Mesenchymal stem cell (in vitro differentiated cells and primary cell): ENCODE measurements around the gene GBP4.

Source experiments
- DNase-seq: peaks from one replicate; pipeline ENCODE4 v3.0.0-alpha.2; 2013
- H2AFZ ChIP-seq: one replicate; pipeline ENCODE4 v1.6.1; 2013; ENCODE audit warnings: low read depth, mild to moderate bottlenecking, control low read depth, inconsistent platforms, low read length, moderate library complexity
- H2AK5ac ChIP-seq: 2 replicates; pipeline ENCODE4 v1.6.1; 2013; ENCODE audit warnings: low read length, moderate library complexity, mild to moderate bottlenecking, inconsistent platforms; ENCODE audit not compliant: severe bottlenecking
- H2BK120ac ChIP-seq: one replicate; pipeline ENCODE4 v1.6.1; 2013; ENCODE audit warnings: low read depth, mild to moderate bottlenecking, inconsistent platforms, low read length, moderate library complexity
- H2BK12ac ChIP-seq, 2 experiments: one replicate each; pipeline ENCODE4 v1.6.1; 2013; ENCODE audit warnings: inconsistent platforms in 2 of 2, low read length in 2 of 2, mild to moderate bottlenecking in 2 of 2, moderate library complexity in 2 of 2, control low read depth in 1 of 2
- H2BK15ac ChIP-seq: one replicate; pipeline ENCODE4 v1.6.1; 2013; ENCODE audit warnings: mild to moderate bottlenecking, low read depth, inconsistent platforms; ENCODE audit not compliant: poor library complexity, severe bottlenecking
- H2BK5ac ChIP-seq: 2 replicates; pipeline ENCODE4 v1.6.1; 2013; ENCODE audit warnings: low read depth, mild to moderate bottlenecking, low read length, control low read depth, inconsistent platforms; ENCODE audit not compliant: poor library complexity, severe bottlenecking
- H3K14ac ChIP-seq, 2 experiments: one replicate each; pipeline ENCODE4 v1.6.1; 2013; ENCODE audit warnings: inconsistent platforms in 2 of 2, low read length in 2 of 2, control low read depth in 1 of 2, mild to moderate bottlenecking in 1 of 2, moderate library complexity in 1 of 2
- H3K18ac ChIP-seq, 2 experiments: one replicate each; pipeline ENCODE4 v1.6.1; 2013; ENCODE audit warnings: inconsistent platforms in 2 of 2, low read length in 2 of 2, control low read depth in 1 of 2, low read depth in 1 of 2, mild to moderate bottlenecking in 1 of 2
- H3K23ac ChIP-seq, 2 experiments: one replicate each; pipeline ENCODE4 v1.6.1; 2013; ENCODE audit warnings: inconsistent platforms in 2 of 2, low read length in 2 of 2, mild to moderate bottlenecking in 2 of 2, moderate library complexity in 2 of 2, control low read depth in 1 of 2
- H3K27ac ChIP-seq: 2 replicates; pipeline ENCODE4 v1.5.1; 2013; ENCODE audit warnings: mild to moderate bottlenecking, moderate library complexity, low read length, control low read depth, inconsistent platforms; ENCODE audit not compliant: poor library complexity, severe bottlenecking
- H3K27me3 ChIP-seq, 2 experiments: 2 replicates each; pipeline versions ENCODE4 v1.6.1 to v1.7.0; 2013; ENCODE audit warnings: low read length in 2 of 2, mild to moderate bottlenecking in 2 of 2, moderate library complexity in 2 of 2, control low read depth in 1 of 2, inconsistent platforms in 1 of 2; ENCODE audit not compliant: control insufficient read depth in 1 of 2, insufficient read depth in 1 of 2
- H3K36me3 ChIP-seq, 2 experiments: 2 replicates each; pipeline versions ENCODE4 v1.6.1 to v1.7.0; 2013; ENCODE audit warnings: low read length in 2 of 2, control low read depth in 1 of 2, inconsistent platforms in 1 of 2, low read depth in 1 of 2, mild to moderate bottlenecking in 1 of 2; ENCODE audit not compliant: insufficient read depth in 2 of 2, control insufficient read depth in 1 of 2
- H3K4ac ChIP-seq, 2 experiments: one replicate each; pipeline ENCODE4 v1.6.1; 2013; ENCODE audit warnings: inconsistent platforms in 2 of 2, low read length in 2 of 2, mild to moderate bottlenecking in 2 of 2, moderate library complexity in 2 of 2, control low read depth in 1 of 2, low read depth in 1 of 2
- H3K4me1 ChIP-seq: 2 replicates; pipeline ENCODE4 v1.6.1; 2013; ENCODE audit warnings: low read depth, low read length, control low read depth; ENCODE audit not compliant: control insufficient read depth, insufficient read depth
- H3K4me2 ChIP-seq: 2 replicates; pipeline ENCODE4 v1.6.1; 2013; ENCODE audit warnings: low read length, mild to moderate bottlenecking, inconsistent platforms; ENCODE audit not compliant: poor library complexity, severe bottlenecking
- H3K4me3 ChIP-seq, 2 experiments: 2 replicates each; pipeline versions ENCODE4 v1.5.1 to v1.7.0; 2013; ENCODE audit warnings: low read length in 2 of 2, mild to moderate bottlenecking in 2 of 2, control low read depth in 1 of 2, low read depth in 1 of 2; ENCODE audit not compliant: insufficient read depth in 1 of 2
- H3K79me1 ChIP-seq: replicated peaks from 2 replicates; pipeline ENCODE4 v1.6.1; 2013; ENCODE audit warnings: mild to moderate bottlenecking, control low read depth, low read length, inconsistent platforms; ENCODE audit not compliant: poor library complexity, severe bottlenecking
- H3K9ac ChIP-seq: 2 replicates; pipeline ENCODE4 v1.7.0; 2013; ENCODE audit warnings: mild to moderate bottlenecking, low read length, moderate library complexity
- H3K9me3 ChIP-seq: 2 replicates; pipeline ENCODE4 v1.7.0; 2013; ENCODE audit warnings: mild to moderate bottlenecking, low read length; ENCODE audit not compliant: control insufficient read depth
- H4K8ac ChIP-seq: one replicate; pipeline ENCODE4 v1.6.1; 2013; ENCODE audit warnings: inconsistent platforms, mild to moderate bottlenecking, low read length, moderate library complexity
- H4K91ac ChIP-seq: one replicate; pipeline ENCODE4 v1.6.1; 2013; ENCODE audit warnings: mild to moderate bottlenecking, low read length, inconsistent platforms
- WGBS: methylation state at CpG from one replicate; pipeline ENCODE4 v1.1.7; 2013; ENCODE audit warnings: mixed read lengths; 5-methylcytosine and 5-hydroxymethylcytosine counted together

Gene GBP4

DNA sequence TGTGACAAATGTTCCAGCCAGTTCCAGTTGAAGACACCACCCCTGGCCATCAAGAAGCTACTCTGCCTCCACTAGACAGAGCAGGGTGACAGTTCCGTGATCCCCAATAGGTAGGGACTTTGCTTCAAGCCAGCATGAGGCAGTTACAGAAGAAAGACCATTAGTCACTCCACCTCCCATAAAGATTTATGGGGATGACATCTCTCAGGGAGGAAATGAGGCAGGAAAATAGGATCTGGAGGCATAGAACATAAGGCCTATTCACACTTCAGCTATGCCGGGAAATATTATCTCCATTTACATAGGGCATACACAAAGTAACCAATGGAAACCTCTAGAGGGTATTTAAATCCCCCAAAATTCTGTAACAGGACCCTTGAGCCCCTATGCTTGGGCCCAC lies 19.4 kb downstream of the GBP4 start:
- Histone ChIP-seq H3K9ac (no peak overlapping the region), H3K27ac (no peak overlapping the region), H2AFZ (no peak overlapping the region), H4K91ac (no peak overlapping the region), H3K4me2 (no peak overlapping the region), H2BK120ac (no peak overlapping the region), H3K4me1 (no peaks in the 10 kb centered on the region), H3K9me3 (peaks cover 5% of the 10 kb centered on the region), H3K23ac (no peak overlapping the region), H3K18ac (no peak overlapping the region), H3K27me3 (no peaks in the 10 kb centered on the region), H2BK12ac (no peak overlapping the region), H3K14ac (no peak overlapping the region), H2BK5ac (no peak overlapping the region), H4K8ac (no peak overlapping the region), H3K36me3 (no peaks in the 10 kb centered on the region), H3K79me1 (no peaks in the 10 kb centered on the region), H3K4ac (no peak overlapping the region), H3K4me3 (no peak overlapping the region), H2AK5ac (no peak overlapping the region), H2BK15ac (no peak overlapping the region)
- DNase-seq: no peak
- WGBS: 86% methylated on average over 2 of the region's 2 CpGs

DNA sequence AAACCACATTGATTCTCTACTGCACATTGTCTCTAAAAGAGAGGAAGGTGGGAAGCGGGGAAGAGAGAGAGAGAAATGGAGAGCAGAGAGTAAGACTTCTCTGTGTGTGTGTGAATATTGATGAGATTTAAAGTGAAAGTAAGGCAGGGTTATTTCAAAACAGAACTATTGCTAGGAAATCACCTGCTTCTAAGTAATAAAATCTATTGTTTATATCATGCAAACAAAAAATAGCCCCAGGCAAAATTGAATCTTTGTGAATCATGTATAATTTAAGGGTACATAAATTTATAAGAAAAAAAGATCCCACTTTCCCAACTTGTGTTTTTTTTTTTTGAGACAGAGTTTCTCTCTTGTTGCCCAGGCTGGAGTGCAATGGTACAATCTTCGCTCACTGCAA lies 21.8 kb downstream of the GBP4 start:
- no peak overlapping the region for H3K4ac ChIP-seq
- no peak for DNase-seq
- no peak overlapping the region for H2BK12ac ChIP-seq
- no peak overlapping the region for H2BK5ac ChIP-seq
- no peaks in the 10 kb centered on the region for H3K36me3 ChIP-seq
- H3K4me1 ChIP-seq: no peaks in the 10 kb centered on the region
- H3K79me1 ChIP-seq: no peaks in the 10 kb centered on the region
- H2BK120ac ChIP-seq: no peak overlapping the region
- no peak overlapping the region for H3K4me2 ChIP-seq
- H3K27ac ChIP-seq: no peak overlapping the region
- H3K14ac ChIP-seq: no peak overlapping the region
- no peaks in the 10 kb centered on the region for H3K9me3 ChIP-seq
- H3K23ac ChIP-seq: no peak overlapping the region
- H3K18ac ChIP-seq: no peak overlapping the region
- no peak overlapping the region for H4K91ac ChIP-seq
- no peak overlapping the region for H2BK15ac ChIP-seq
- H4K8ac ChIP-seq: no peak overlapping the region
- H3K4me3 ChIP-seq: no peak overlapping the region
- no peak overlapping the region for H2AK5ac ChIP-seq
- no peaks in the 10 kb centered on the region for H3K27me3 ChIP-seq
- no peak overlapping the region for H2AFZ ChIP-seq
- WGBS: 95% methylated on average over 1 of the region's 2 CpGs
- H3K9ac ChIP-seq: no peak overlapping the region

DNA sequence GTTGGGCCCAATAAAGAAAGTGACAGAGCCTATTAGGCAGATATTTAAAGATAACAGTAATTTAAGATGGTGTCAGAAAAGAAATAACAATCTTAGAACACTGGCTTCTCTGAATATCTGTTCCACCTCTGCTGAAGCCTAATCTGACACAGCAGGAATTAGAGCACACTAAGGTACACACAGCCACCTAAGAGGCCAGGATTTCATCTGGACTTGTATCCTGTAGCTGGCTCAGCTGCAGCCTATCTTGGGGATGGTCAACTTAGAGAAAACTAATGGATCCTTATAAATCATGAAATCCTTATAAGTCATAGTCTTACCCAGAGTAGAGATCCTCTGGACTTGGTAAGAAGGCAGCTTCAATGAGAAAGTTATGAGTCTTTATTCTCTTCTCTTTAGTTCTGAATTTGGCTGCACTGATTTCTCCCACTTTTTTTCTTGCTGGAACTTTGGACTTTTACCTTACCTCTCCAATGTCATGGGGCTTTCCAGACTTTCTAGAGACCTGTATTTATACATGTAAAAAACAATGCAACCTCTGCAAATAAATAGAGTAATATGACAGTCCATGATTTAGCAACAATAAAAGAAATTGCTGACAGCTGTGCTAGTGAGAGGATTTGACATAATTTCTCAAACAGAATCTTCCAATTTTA lies 23.0 kb downstream of the GBP4 start, which contains the start of gene GBP7:
TSS of gene GBP7 (minus strand) at position 403 of the 656 bp plus-strand sequence. CDS start 4,068 bp downstream, outside the sequence.
- H3K4me1 ChIP-seq: no peaks in the 10 kb centered on the region
- H3K4me2 ChIP-seq: no peak within 1 kb of the TSS
- no peak within 1 kb of the TSS for H3K27ac ChIP-seq
- H2BK120ac ChIP-seq: no peak within 1 kb of the TSS
- no peak within 1 kb of the TSS for H4K8ac ChIP-seq
- DNase-seq: no peak
- H2AK5ac ChIP-seq: no peak within 1 kb of the TSS
- no peak within 1 kb of the TSS for H3K23ac ChIP-seq
- H2AFZ ChIP-seq: no peak within 1 kb of the TSS
- no peak within 1 kb of the TSS for H3K14ac ChIP-seq
- no peak within 1 kb of the TSS for H2BK5ac ChIP-seq
- no peak within 1 kb of the TSS for H2BK15ac ChIP-seq
- no peak within 1 kb of the TSS for H3K4ac ChIP-seq
- H2BK12ac ChIP-seq: no peak within 1 kb of the TSS
- H3K36me3 ChIP-seq: no peaks in the 10 kb centered on the region
- H3K9ac ChIP-seq: no peak within 1 kb of the TSS
- no peaks in the 10 kb centered on the region for H3K9me3 ChIP-seq
- H4K91ac ChIP-seq: no peak within 1 kb of the TSS
- H3K79me1 ChIP-seq: no peaks in the 10 kb centered on the region
- H3K27me3 ChIP-seq: no peaks in the 10 kb centered on the region
- no peak within 1 kb of the TSS for H3K18ac ChIP-seq
- H3K4me3 ChIP-seq: no peak within 1 kb of the TSS

DNA sequence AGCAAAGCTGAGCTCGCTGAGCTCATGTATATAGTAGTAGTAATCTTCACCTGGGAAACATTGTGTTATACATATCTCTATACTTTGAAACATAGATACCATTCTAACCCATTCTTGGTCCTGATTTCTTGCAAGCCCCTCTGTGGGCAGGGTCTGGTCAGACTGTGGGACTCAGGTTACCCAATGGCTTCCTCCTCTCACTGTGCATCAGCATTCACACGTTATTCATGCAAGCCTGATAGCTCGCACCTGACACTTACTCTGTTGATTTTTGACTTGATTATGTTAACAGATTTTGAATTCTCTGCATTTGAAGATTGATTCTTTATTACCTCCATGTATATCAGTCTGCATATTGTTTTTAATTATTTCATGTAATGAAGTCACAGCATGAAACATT lies 24.3 kb downstream of the GBP4 start:
- 80% methylated on average over 1 of the region's 3 CpGs for WGBS
- Histone ChIP-seq H3K23ac (no peak overlapping the region), H3K4me1 (no peaks in the 10 kb centered on the region)

More for the DNA sequence above, 24.3 kb downstream of the GBP4 start:
- DNase-seq: no peak
- no peaks in the 10 kb centered on the region for H3K79me1 ChIP-seq
- no peak overlapping the region for H3K14ac ChIP-seq
- no peak overlapping the region for H4K91ac ChIP-seq
- no peaks in the 10 kb centered on the region for H3K36me3 ChIP-seq
- no peak overlapping the region for H4K8ac ChIP-seq
- no peak overlapping the region for H2BK15ac ChIP-seq
- H3K4me3 ChIP-seq: no peak overlapping the region
- H3K4ac ChIP-seq: no peak overlapping the region
- H3K27ac ChIP-seq: no peak overlapping the region
- no peaks in the 10 kb centered on the region for H3K9me3 ChIP-seq
- no peak overlapping the region for H2AFZ ChIP-seq
- H2BK12ac ChIP-seq: no peak overlapping the region
- H3K18ac ChIP-seq: no peak overlapping the region
- no peak overlapping the region for H2BK120ac ChIP-seq
- H2BK5ac ChIP-seq: no peak overlapping the region
- H3K9ac ChIP-seq: no peak overlapping the region
- H3K27me3 ChIP-seq: no peaks in the 10 kb centered on the region
- H3K4me2 ChIP-seq: no peak overlapping the region
- H2AK5ac ChIP-seq: no peak overlapping the region
